GM19468 (cell line): ENCODE measurements around the gene DCTN3.

ENCODE experiments used
- ATAC-seq: cut with Tn5 transposase; IDR thresholded peaks from one replicate; pipeline ENCODE4 v1.9.1; 2021; ENCODE audit warnings: mild to moderate bottlenecking, moderate library complexity, moderate number of reproducible peaks; ENCODE audit not compliant: unreplicated experiment; ENCODE audit errors: extremely low read depth

Gene DCTN3

GRCh38 chr9:34591917-34592866, 28.1 kb downstream of the DCTN3 start:
- ATAC-seq = no peak

- ATAC-seq = no peak
These were observed 28.9 kb downstream of the DCTN3 start for GRCh38 chr9:34591248-34591916.

DNA sequence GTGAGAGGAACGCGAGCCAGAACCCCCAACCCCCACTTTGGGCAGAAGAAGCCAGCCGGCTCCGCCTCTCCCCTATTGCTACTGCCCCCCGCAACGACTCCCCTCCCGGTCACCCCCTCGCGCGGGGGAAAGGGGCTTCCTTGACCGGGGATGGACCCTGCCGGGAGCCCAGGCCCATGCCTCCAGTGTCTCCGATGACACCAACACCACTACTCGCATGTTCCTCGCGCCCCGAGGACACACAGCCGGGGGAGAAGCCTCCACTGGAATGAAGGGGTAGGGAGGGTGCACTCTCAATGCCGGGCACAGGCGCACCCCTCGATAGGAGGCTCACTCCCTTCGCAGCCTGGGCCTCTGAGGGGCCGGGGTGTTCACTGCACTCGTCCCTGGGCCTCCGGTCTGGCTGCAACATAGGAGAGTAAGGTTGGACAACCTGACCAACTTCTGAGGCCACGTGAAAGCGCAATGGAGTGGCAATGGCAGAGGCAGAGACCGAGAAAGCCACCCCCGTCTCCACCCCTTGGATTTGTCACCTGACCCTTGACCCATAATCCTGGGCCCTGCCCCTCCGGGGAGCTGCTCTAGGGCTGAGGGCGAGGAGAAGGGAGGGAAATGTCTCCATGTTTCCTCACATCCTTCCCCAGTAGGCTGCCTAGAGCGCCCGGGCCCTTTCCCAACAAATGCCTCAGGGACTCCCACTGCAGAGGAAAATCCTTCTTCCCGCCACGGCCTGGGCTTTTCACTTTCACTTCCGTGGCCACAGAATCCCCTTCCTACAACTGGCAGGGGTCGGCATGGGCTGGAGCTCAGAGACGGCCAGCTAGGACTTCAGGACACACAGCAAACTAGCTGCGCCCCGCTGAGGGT, 29.7 kb downstream of the DCTN3 start:
- ATAC-seq = no peak

DNA sequence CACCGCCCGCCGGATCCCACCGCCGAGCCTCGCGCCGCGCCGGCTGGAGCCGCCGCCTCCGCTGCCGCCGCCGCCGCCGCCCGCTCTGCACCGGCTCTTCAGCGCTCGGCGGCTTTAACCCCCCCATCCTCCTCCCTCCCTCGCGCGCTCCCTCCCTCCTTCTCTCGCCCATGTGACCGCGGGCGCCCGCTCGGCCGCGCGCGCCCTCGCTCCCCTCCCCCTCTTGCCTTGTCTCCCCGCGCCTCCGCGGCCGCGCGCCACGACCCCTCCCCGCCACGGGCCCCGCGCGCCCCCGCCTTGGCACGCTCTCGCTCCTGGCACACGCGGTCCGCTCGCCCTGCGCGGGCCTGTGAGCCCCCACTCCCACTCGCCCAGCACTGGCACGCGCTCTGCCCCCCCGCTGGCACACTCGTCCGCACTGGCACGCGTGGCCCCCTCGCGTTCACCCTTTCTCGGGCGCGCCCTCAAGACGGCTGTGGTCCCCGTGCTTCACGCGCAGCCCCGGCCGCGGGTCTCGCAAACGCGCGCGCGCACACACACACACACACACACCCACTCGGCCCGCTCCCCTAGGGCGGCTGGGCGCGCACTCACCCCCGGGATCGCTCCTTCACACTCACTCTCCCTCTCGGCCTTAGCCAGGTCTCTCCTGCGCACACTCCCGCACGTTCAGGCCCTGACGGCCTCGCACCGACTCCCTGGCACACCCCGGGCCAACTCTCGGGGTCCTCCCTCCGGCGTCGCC, 30.5 kb downstream of the DCTN3 start, which contains the start of gene CNTFR:
Gene CNTFR (minus strand): TSS at position 89 of the 745 bp plus-strand sequence. CDS start 20,743 bp downstream, outside the sequence.
- no peak for ATAC-seq

GRCh38 chr9:34588671-34589635, 31.3 kb downstream of the DCTN3 start:
- ATAC-seq = no peak

DNA sequence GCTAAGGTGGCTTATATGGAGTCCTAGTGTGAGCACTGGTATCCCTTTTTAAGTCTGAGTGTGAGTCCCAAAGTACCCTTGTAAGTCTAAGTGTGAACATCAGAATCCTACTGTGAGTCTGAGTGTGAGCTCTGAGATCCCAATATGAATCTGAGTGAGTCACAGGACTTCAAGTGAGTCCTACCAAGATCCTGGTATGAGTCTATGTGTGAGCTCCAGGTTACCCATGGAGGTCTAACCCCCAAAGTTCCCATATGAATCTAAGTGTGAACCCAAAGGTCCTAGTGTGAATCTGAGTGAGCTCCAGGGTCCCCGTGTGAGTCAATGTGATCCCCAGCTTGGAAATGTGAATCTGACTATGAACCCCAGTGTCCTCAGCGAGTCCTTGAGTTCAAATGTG, 33.0 kb downstream of the DCTN3 start:
- no peak for ATAC-seq

DNA sequence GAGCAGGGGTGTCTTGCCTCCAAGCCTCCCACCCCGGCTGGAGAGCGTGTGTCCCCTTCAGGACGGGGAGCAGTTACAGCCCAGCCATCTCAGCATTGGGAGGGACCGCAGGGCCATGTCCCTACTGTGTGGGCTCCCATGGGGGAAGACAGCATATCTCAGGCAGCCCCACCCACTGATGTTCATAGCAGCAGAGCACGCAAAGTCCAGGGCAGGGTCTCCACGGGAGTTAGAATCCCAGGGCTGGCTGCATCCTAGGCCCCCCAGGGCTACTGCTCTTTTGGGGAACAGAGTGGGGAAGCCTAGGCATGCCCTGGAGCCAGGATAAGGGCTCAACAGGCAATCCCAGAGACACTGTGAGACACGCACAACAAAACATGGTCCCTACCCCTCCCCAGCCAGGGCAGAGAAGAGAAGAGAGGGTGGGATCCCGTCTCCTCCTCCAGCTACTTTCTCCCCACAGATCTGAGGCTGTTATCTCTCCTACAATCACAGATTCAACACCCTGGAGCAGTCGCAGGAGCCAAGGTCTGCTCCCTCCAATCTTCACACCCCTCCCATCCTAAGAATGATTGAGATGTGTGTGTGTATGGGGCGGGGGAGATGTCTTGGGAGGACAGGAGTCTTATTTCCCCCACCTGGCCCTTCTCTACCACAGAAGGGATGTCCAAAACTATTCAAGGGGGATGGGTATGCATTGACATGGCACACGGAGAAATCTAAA, 34.2 kb downstream of the DCTN3 start:
- ATAC-seq = no peak

- ATAC-seq = no peak
These were observed 35.3 kb downstream of the DCTN3 start for GRCh38 chr9:34584970-34585369.

- ATAC-seq = no peak
These were observed 37.5 kb downstream of the DCTN3 start for GRCh38 chr9:34582787-34583186.

DNA sequence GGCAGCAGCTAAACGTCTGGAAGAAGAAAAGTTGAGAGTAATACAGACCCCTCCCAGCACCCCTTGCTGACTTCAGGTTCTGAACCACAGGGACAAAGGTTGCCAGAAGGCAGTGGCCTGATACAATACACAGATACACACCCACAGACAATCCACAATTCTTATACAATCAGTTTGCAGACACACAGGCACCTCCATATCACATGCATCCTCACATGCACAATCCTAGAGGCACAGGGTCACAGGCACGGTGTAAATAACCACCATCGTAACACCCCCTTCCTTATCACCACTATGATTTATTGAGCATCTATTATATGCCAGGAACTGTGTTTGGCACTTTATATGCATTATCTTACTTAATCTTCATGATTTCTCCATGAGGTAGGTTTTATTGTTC, 39.0 kb downstream of the DCTN3 start:
- ATAC-seq = no peak

- ATAC-seq = no peak
These were observed 39.9 kb downstream of the DCTN3 start for GRCh38 chr9:34580358-34580757.

DNA sequence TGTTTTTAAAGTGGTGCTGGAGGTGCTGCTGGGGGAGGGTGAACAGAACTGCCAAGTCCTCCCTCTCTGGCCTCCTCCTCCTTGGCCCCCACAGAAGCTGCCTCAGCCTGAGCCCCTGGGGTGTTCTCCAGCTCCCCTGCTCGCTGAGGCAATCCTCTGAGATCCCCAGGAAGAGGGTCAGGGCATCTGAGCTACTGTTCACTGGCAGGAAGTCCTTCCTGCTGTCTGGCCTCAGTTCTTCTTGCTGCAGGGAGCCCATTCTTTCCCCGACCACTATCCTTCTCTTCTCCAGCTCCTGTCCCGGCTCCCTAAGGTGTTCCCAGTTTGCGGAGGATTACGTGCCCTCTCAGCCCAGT, 40.5 kb downstream of the DCTN3 start:
- ATAC-seq = no peak

GRCh38 chr9:34579104-34579807, 41.0 kb downstream of the DCTN3 start:
- ATAC-seq = no peak

- ATAC-seq = no peak
These were observed 41.8 kb downstream of the DCTN3 start for GRCh38 chr9:34578241-34579103.

DNA sequence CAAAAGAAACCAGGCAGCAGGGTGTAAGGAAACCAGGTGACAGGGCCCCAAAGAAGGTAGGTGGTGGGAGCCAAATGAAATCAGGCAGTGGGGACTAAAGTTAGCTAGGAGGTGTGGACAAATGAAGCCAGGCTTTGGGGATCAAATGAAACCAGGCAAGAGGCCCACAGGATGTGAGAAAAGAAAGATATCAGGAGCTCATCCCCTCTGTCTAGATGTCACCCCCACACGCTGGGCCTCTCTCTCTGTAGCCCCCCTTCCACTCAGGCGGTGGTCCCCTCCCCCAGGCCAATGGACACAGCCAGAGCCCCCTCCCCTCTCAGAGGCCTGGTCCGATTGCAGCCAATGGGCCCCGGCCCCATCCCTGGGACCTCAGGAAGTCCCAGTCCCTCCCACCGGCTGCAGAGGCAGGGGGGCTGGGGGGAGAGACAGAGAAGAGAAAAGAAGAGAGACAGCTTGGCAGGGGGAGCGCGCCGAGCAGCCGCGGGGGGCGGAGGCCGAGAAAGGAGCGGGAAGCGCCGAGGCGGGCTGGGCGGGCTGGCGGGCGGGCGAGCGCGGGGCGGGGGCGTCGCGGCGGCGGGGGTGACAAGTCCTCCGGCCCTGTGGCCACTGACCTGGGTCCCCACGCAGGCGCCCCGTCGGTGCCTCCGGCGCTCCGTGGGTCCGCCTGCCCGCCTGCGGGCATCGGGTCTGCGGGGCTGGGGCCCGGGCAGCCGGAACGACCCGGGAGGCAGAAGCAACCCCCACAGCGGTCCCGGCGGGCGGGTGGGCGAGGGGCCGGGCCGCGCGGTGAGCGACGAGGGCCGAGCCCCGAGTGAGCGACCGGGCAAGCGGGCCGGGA, 42.7 kb downstream of the DCTN3 start:
- ATAC-seq = no peak
